Naive thymus-derived CD8-positive, alpha-beta T cell (primary cell): ENCODE results near the gene DCC. TPM values are rescaled to one million over a fixed set of nuclear protein-coding genes. Genes with fewer than 3 reads are reported as not detected.

ENCODE experiments used
- ATAC-seq, 2 donors: fragments of 150-1000 bp; cut with Tn5 transposase in 1 of 2; sonication (Bioruptor Pico), chemical (Tn5 transposase) in 1 of 2; 1 replicate in 1 of 2; 2 replicates in 1 of 2; pipeline ENCODE4 v1.10.0; 2021; ENCODE audit warnings: mild to moderate bottlenecking in 2 of 2, moderate library complexity in 2 of 2
- POLR2A ChIA-PET: fragments of 350-600 bp; sonication (Branson Sonifier 250); formaldehyde crosslinking; loops from one replicate; lab custom pipeline; 2021; ENCODE audit warnings: antibody characterized with exemption; lab: Charles Lee
- DNase-seq, 10 donors: peaks; one replicate each; pipeline versions ENCODE4 v3.0.0 to v3.0.0-alpha.2; 2020 to 2022
- H3K27ac Mint-ChIP-seq, 10 donors: one replicate each; pipeline ENCODE4 v1.8.0; 2020 to 2022; ENCODE audit warnings: mild to moderate bottlenecking in 10 of 10, mixed read lengths in 10 of 10, moderate library complexity in 4 of 10, inconsistent platforms in 1 of 10
- H3K27me3 Mint-ChIP-seq, 5 donors: one replicate each; pipeline ENCODE4 v1.8.0; 2021 to 2022; ENCODE audit warnings: mixed read lengths in 5 of 5
- H3K36me3 Mint-ChIP-seq, 3 donors: one replicate each; pipeline ENCODE4 v1.8.0; 2020 to 2022; ENCODE audit warnings: mixed read lengths in 3 of 3, mild to moderate bottlenecking in 2 of 3, inconsistent platforms in 1 of 3
- H3K4me1 Mint-ChIP-seq, 4 donors: one replicate each; pipeline ENCODE4 v1.8.0; 2021 to 2022; ENCODE audit warnings: mixed read lengths in 4 of 4
- H3K4me3 Mint-ChIP-seq, 10 donors: one replicate each; pipeline ENCODE4 v1.8.0; 2020 to 2022; ENCODE audit warnings: mild to moderate bottlenecking in 10 of 10, mixed read lengths in 10 of 10, moderate library complexity in 6 of 10, inconsistent platforms in 1 of 10
- H3K9me3 Mint-ChIP-seq, 9 donors: one replicate each; pipeline ENCODE4 v1.8.0; 2020 to 2022; ENCODE audit warnings: mixed read lengths in 9 of 9, mild to moderate bottlenecking in 3 of 9, inconsistent platforms in 1 of 9, moderate library complexity in 1 of 9
- polyA plus RNA-seq, 3 donors: library from polyadenylated mRNA; unstranded; fragments of 300-500 nt; fragmentation: Illumina TruSeq; gene quantifications; one replicate each; pipeline ENCODE4 v1.2.3, GENCODE V29; 2021
- total RNA-seq, 8 experiments: library from RNA in 2 of 8; stranded (reverse) in 2 of 8; gene quantifications; one replicate each; pipeline ENCODE4 v1.2.3 and lab custom pipeline; 2021 to 2026

DCC gene
- total and polyA plus RNA-seq, 5 experiments from 2014 or later, result not detected

- Mint-ChIP-seq H3K4me1 (no peaks in the 10 kb centered on the region), H3K36me3 (no peaks in the 10 kb centered on the region), H3K4me3 (no peak overlapping the region), H3K9me3 (peaks cover 0 to 7% (median 4%) of the 10 kb centered on the region in 9 donors), H3K27me3 (no peaks in the 10 kb centered on the region), H3K27ac (no peak overlapping the region)
- DNase-seq (no peak), ATAC-seq (no peak)
- POLR2A ChIA-PET, result no interaction called here
These were observed 984.4 kb downstream of the DCC start for GRCh38 chr18:53324353-53324752.

GRCh38 chr18:53360501-53361443, 1020.8 kb downstream of the DCC start:
- Mint-ChIP-seq H3K9me3 (peaks cover 0 to 12% (median 5%) of the 10 kb centered on the region in 9 donors), H3K4me3 (no peak overlapping the region), H3K4me1 (no peaks in the 10 kb centered on the region), H3K36me3 (no peaks in the 10 kb centered on the region), H3K27ac (no peak overlapping the region), H3K27me3 (no peaks in the 10 kb centered on the region)
- DNase-seq (no peak), ATAC-seq (no peak)
- POLR2A ChIA-PET, result no interaction called here

- no peak for ATAC-seq
- Mint-ChIP-seq H3K27ac (no peak overlapping the region), H3K4me3 (no peak overlapping the region), H3K4me1 (no peaks in the 10 kb centered on the region), H3K9me3 (peaks cover 0 to 19% (median 3%) of the 10 kb centered on the region in 9 donors), H3K36me3 (peaks cover 0 to 9% (median 0%) of the 10 kb centered on the region in 3 donors), H3K27me3 (no peaks in the 10 kb centered on the region)
- no peak for DNase-seq
- POLR2A ChIA-PET, result no interaction called here
These were observed 1035.6 kb downstream of the DCC start for GRCh38 chr18:53375621-53376020.

GRCh38 chr18:53380063-53380639, 1040.2 kb downstream of the DCC start:
- Mint-ChIP-seq H3K4me1 (no peaks in the 10 kb centered on the region), H3K4me3 (no peak overlapping the region), H3K36me3 (peaks cover 0 to 9% (median 0%) of the 10 kb centered on the region in 3 donors), H3K9me3 (peaks cover 0 to 8% (median 0%) of the 10 kb centered on the region in 9 donors), H3K27me3 (no peaks in the 10 kb centered on the region), H3K27ac (no peak overlapping the region)
- ATAC-seq (no peak), DNase-seq (no peak)
- POLR2A ChIA-PET, result no interaction called here

GRCh38 chr18:53382870-53383269, 1042.9 kb downstream of the DCC start:
- POLR2A ChIA-PET, result no interaction called here
- Mint-ChIP-seq H3K27ac (no peak overlapping the region), H3K4me3 (no peak overlapping the region), H3K9me3 (peaks cover 0 to 2% (median 0%) of the 10 kb centered on the region in 9 donors), H3K27me3 (no peaks in the 10 kb centered on the region), H3K36me3 (no peaks in the 10 kb centered on the region), H3K4me1 (no peaks in the 10 kb centered on the region)
- DNase-seq, result no peak
- no peak for ATAC-seq

- no peaks in the 10 kb centered on the region for H3K4me1 Mint-ChIP-seq
- H3K27ac Mint-ChIP-seq, result no peak overlapping the region
- no peak for DNase-seq
- H3K9me3 Mint-ChIP-seq, result peaks cover 0 to 3% (median 0%) of the 10 kb centered on the region in 9 donors
- H3K4me3 Mint-ChIP-seq, result no peak overlapping the region
- POLR2A ChIA-PET, result no interaction called here
- no peaks in the 10 kb centered on the region for H3K36me3 Mint-ChIP-seq
- no peaks in the 10 kb centered on the region for H3K27me3 Mint-ChIP-seq
- no peak for ATAC-seq
These were observed 1045.9 kb downstream of the DCC start for GRCh38 chr18:53385889-53386288.

GRCh38 chr18:53387581-53387980, 1047.6 kb downstream of the DCC start:
- no peak for ATAC-seq
- Mint-ChIP-seq H3K9me3 (peaks cover 0 to 3% (median 0%) of the 10 kb centered on the region in 9 donors), H3K27me3 (no peaks in the 10 kb centered on the region), H3K27ac (no peak overlapping the region), H3K4me3 (no peak overlapping the region), H3K4me1 (no peaks in the 10 kb centered on the region), H3K36me3 (no peaks in the 10 kb centered on the region)
- POLR2A ChIA-PET, result no interaction called here
- no peak for DNase-seq

GRCh38 chr18:53402670-53403069, 1062.7 kb downstream of the DCC start:
- POLR2A ChIA-PET, result no interaction called here
- Mint-ChIP-seq H3K36me3 (no peaks in the 10 kb centered on the region), H3K4me1 (no peaks in the 10 kb centered on the region), H3K9me3 (peaks cover 0 to 6% (median 0%) of the 10 kb centered on the region in 9 donors), H3K27ac (no peak overlapping the region), H3K4me3 (no peak overlapping the region), H3K27me3 (no peaks in the 10 kb centered on the region)
- ATAC-seq (no peak), DNase-seq (no peak)

- POLR2A ChIA-PET, result no interaction called here
- Mint-ChIP-seq H3K4me3 (no peak overlapping the region), H3K4me1 (no peaks in the 10 kb centered on the region), H3K9me3 (peaks cover 0 to 14% (median 0%) of the 10 kb centered on the region in 9 donors), H3K27me3 (peaks cover 0 to 4% (median 0%) of the 10 kb centered on the region in 5 donors), H3K36me3 (no peaks in the 10 kb centered on the region), H3K27ac (no peak overlapping the region)
- ATAC-seq, result no peak
- peak in 1 of 10 donors; percentile 2 for DNase-seq
These were observed 1068.3 kb downstream of the DCC start for GRCh38 chr18:53408271-53408670.

- POLR2A ChIA-PET, result no interaction called here
- no peak overlapping the region for H3K27ac Mint-ChIP-seq
- peaks cover 0 to 14% (median 0%) of the 10 kb centered on the region in 9 donors for H3K9me3 Mint-ChIP-seq
- no peak for ATAC-seq
- H3K36me3 Mint-ChIP-seq, result no peaks in the 10 kb centered on the region
- H3K4me3 Mint-ChIP-seq, result no peak overlapping the region
- H3K4me1 Mint-ChIP-seq, result no peaks in the 10 kb centered on the region
- peaks cover 0 to 4% (median 0%) of the 10 kb centered on the region in 5 donors for H3K27me3 Mint-ChIP-seq
- no peak for DNase-seq
These were observed 1071.5 kb downstream of the DCC start for GRCh38 chr18:53411511-53411910.

- Mint-ChIP-seq H3K36me3 (no peaks in the 10 kb centered on the region), H3K27ac (no peak overlapping the region), H3K4me1 (no peaks in the 10 kb centered on the region), H3K4me3 (no peak overlapping the region), H3K9me3 (peaks cover 0 to 12% (median 0%) of the 10 kb centered on the region in 9 donors), H3K27me3 (no peaks in the 10 kb centered on the region)
- POLR2A ChIA-PET, result no interaction called here
- no peak for DNase-seq
- ATAC-seq, result no peak
These were observed 1077.0 kb downstream of the DCC start for GRCh38 chr18:53417003-53417402.

GRCh38 chr18:53421869-53422268, 1081.9 kb downstream of the DCC start:
- no peaks in the 10 kb centered on the region for H3K4me1 Mint-ChIP-seq
- ATAC-seq, result no peak
- H3K27ac Mint-ChIP-seq, result no peak overlapping the region
- POLR2A ChIA-PET, result no interaction called here
- no peak for DNase-seq
- peaks cover 0 to 28% (median 0%) of the 10 kb centered on the region in 9 donors for H3K9me3 Mint-ChIP-seq
- H3K36me3 Mint-ChIP-seq, result no peaks in the 10 kb centered on the region
- no peak overlapping the region for H3K4me3 Mint-ChIP-seq
- H3K27me3 Mint-ChIP-seq, result no peaks in the 10 kb centered on the region

- H3K4me3 Mint-ChIP-seq, result no peak overlapping the region
- POLR2A ChIA-PET, result no interaction called here
These were observed 1082.9 kb downstream of the DCC start for GRCh38 chr18:53422896-53423295.

More at GRCh38 chr18:53422896-53423295, 1082.9 kb downstream of the DCC start:
- Mint-ChIP-seq H3K4me1 (no peaks in the 10 kb centered on the region), H3K9me3 (peaks cover 0 to 23% (median 0%) of the 10 kb centered on the region in 9 donors), H3K27me3 (no peaks in the 10 kb centered on the region), H3K36me3 (no peaks in the 10 kb centered on the region), H3K27ac (no peak overlapping the region)
- ATAC-seq (no peak), DNase-seq (no peak)
